HG02588 (cell line): ENCODE results near the gene PLEKHG4.

Experiments
- ATAC-seq: cut with Tn5 transposase; IDR thresholded peaks from one replicate; pipeline ENCODE4 v1.9.1; 2021; ENCODE audit warnings: mild to moderate bottlenecking, moderate library complexity; ENCODE audit not compliant: unreplicated experiment

The PLEKHG4 gene

GRCh38 chr16:67244387-67245185 lies 34.7 kb upstream of the PLEKHG4 start:
- peak; percentile 43 for ATAC-seq

GRCh38 chr16:67245186-67245585 lies 34.1 kb upstream of the PLEKHG4 start:
- ATAC-seq, result no peak

- no peak for ATAC-seq
Observed at GRCh38 chr16:67245674-67246080, 33.7 kb upstream of the PLEKHG4 start.

DNA sequence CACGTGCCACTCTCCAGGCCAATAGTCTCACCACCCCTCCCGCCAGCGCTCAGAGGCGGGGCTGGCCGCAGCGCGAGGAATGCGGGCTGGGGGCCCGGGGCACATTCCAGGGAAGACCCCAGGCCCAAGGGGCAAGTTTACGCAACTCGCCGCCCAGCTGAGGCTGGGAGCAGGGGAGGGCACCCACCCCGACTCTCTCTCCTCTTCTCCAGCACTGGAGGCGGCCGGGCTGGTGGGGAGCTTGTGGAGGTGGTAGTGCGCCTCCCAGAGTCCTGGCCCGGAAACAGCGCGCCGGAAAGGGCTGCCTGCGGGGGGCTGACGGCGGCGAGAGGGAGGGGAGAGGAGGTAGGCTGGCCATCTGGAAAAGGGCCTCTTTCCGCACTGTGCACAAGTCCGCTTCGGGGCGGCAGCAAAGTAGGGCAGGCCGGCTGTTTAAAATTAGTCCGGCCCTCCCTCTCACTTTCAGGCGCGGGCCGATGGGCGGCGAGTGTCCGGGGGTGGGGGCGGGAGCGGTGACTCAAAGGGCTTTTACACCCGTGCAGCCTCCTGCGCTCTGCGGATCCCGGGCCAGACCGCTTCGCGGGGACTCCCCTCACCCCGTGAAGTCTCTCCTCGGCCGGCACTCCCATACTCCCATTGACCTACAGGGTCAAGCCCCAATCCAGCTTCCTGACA lies 33.1 kb upstream of the PLEKHG4 start:
- ATAC-seq, result peak; percentile 18

GRCh38 chr16:67246756-67247191 lies 32.6 kb upstream of the PLEKHG4 start:
- ATAC-seq, result peak; percentile 14

DNA sequence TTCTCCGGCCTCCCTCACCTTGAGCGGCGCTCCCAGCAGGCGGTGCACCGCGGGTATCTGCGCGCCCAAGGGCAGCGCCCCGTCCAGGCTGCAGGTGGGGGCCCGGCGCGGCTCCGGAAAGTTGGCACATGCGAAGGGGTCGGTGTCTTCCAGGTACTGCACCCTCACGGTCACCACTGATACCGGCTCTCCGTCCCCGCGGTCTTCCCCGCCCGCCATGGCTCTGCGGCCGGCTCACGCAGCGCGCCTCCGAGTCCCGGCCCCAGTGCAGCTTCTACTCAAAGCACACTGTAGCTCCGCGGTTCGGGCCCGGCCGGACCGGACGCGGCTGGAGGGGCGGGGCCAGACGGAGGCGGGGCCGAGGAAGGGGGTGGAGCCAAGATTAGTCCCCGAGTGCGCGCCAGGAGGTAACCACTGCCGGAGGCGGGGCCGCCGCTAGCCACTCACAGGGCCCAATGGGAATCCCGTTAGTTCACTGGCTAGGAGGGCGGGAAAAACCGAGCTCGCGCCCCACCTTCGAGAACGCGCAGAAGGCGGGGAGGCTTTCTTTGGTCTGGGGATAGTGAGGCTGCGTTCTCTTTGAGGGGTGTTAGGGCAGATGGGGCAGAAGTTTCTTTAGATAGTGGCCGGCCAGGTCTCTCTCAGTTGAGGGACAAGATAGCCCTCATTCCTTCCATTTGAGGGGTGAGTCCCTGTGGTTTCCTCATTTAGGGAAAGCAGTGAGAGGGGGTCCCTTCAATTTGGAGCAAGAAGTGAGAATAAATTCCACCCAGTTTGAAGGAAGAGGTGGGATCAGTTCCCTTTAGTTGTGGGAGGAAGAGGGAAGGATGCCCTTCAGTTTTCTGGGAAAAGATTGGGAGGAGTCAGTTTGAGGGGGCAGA lies 31.9 kb upstream of the PLEKHG4 start, which contains the start of gene FHOD1:
FHOD1 (minus strand) TSS at position 290 of the 881 bp plus-strand sequence; CDS start at position 219, 71 bp downstream.
- peak; percentile 46 for ATAC-seq

GRCh38 chr16:67248073-67248400 lies 31.3 kb upstream of the PLEKHG4 start:
- ATAC-seq, result no peak

DNA sequence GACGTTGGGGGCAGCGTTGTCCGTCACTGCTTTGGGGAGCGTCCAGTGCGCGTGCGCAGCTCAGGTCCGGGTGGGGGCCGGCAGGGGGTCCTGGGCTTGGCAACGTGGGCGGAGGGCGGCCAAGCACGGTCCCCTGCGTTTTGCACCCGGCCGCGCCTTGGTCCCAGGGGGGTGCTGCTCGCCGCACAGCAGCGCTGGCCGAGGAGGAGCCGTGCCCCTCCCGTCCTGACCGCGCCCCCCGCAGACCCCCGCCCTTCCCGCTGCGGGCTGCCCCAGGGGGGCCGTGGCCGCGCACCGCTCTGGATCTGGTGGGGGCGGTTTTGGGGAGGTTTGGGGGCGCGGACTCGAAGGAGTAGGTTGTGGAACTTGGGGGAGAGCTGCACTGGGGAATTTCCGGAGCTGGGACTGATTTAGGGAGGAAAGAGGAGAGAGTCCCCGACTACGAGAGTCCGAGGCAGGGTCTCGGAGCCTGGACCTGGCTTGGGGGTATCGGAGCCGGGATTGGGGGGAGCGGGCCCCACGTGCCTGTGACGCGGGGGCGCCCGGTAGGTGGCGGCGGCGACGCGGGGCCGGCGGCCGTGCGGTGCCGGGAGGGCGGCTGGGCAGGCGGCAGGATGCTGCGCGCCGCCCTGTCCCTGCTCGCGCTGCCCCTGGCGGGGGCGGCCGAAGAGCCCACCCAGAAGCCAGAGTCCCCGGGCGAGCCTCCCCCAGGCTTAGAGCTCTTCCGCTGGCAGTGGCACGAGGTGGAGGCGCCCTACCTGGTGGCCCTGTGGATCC lies 30.7 kb upstream of the PLEKHG4 start, which contains the start of gene SLC9A5:
SLC9A5 (plus strand) TSS at position 579 of the 777 bp plus-strand sequence; CDS start at position 615, 36 bp downstream.
- no peak for ATAC-seq

GRCh38 chr16:67249178-67250044 lies 29.9 kb upstream of the PLEKHG4 start:
- no peak for ATAC-seq

DNA sequence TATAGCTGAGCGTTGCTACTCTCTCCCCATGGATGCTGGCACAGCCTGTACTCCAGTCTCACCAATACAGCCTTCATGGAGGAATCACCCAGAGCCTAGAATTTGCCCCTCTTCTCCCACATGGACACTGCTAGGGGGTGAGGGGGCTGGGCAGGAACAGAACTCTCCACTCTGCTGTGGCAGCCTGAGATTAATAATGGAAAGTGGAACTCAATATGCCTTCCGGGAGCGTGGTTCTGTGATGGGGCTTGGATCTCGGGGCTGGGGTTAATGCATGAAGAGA lies 29.3 kb upstream of the PLEKHG4 start:
- ATAC-seq, result no peak

DNA sequence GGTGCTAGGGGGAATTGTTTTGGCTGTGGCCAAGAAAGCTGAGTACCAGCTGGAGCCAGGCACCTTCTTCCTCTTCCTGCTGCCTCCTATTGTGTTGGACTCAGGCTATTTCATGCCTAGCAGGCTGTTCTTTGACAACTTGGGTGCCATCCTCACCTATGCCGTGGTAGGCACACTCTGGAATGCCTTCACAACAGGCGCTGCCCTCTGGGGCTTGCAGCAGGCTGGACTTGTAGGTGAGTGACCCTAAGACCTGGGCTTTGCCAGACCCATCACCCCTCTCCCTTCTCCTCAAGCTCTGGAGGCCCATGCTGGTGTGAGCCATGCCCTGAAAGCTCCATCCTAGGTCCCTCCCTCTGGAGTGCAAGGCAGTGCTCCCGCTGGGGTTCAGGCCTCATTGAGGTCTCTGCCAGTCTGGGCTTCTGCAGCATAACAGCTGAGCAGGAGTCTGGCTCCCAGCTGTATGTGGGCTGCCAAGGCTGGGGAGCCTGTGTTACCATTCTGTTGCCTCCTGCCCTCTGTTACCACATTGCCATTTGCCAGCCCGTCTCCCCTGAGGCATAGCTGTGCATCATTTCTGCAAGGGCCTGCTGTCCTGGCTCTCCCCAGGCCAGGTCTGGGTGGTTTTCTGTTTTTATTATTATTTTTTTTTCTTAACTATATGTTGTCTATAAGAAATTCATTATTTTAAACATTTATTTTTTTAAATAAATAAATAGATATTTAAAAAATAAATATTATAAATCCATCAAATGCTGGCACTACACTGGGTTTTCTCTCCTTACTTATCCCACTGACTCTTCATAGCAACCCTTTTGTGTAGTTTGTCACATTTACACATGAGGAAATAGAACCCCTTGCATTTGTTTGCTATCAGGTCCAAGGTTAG lies 26.5 kb upstream of the PLEKHG4 start:
- no peak for ATAC-seq

DNA sequence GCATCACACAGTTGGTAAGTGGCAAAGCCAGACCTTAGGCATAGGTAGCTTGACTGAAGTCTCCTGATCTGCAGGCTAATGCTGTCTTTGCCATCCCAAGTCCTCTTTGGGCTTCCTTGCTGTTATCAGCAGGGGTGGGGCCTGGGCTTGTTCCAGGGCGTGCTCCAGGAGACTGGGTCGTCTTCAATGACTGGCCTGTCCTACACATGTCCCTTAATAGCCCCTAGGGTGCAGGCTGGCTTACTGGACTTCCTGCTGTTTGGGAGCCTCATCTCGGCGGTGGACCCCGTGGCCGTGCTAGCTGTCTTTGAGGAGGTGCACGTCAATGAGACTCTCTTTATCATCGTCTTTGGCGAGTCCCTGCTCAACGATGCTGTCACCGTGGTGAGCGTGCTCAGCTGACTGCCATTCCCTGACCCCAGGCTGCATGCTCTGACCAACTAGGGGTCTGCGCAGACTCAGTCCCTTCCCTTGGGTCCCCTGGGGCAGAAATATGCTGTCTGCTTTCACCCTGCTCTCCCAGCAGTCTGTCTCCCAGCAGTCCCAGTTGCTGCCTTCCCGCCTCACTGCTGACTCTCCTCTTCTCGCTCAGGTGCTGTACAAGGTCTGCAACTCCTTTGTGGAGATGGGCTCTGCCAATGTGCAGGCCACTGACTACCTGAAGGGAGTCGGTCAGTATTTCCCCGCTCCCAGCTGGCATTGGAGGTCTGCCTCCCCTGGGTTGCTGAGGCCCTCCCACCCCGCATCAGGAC lies 24.4 kb upstream of the PLEKHG4 start:
- ATAC-seq, result no peak

DNA sequence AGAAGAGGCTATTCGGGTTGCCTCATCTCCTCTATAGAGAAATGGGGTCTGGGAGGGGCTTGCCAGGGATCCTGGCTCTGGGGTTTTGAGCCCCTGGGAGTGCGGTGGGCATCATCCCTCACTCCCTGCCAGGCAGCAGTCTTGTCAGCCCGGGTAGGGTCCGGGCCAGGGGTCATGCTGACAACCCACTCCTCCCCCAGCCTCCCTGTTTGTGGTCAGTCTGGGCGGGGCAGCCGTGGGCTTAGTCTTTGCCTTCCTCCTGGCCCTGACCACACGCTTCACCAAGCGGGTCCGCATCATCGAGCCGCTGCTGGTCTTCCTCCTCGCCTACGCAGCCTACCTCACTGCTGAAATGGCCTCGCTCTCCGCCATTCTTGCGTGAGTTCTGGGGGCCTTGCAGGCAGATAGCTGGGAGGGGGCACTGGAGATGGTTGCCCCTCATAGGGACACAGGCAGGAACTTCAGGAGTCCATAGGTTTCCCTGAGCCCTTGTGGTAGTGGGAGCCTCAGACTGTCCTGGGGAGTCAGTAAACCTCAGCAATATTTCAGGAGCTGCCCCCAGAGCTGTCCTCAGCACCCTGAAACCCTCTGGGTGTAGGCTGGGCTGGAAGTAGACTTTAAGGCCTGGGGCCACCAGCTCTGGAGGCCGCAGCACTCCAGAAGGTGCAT lies 23.6 kb upstream of the PLEKHG4 start:
- ATAC-seq, result no peak

DNA sequence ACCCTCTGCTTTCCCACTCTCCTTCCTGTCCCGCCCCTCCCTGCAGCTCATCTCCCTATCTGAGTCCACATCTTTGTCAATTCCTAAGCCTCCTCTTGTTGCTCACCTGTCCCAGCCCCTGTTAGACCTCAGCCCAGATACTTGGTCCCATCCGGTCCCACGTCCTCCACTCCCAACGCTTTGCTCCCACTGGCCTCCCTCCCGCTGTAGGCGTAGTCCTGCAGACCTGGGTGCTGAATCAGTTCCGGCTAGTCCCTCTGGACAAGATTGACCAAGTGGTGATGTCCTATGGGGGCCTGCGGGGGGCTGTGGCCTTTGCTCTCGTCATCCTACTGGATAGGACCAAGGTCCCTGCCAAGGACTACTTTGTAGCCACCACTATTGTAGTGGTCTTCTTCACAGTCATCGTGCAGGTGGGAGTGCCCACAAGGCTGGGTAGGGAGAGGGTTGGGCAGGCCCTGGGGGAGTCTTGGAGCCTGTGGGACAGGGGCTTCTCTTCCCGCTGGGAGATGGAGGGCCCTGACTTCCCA lies 22.6 kb upstream of the PLEKHG4 start:
- ATAC-seq, result no peak

- ATAC-seq, result no peak
Observed at GRCh38 chr16:67257486-67258160, 21.7 kb upstream of the PLEKHG4 start.

DNA sequence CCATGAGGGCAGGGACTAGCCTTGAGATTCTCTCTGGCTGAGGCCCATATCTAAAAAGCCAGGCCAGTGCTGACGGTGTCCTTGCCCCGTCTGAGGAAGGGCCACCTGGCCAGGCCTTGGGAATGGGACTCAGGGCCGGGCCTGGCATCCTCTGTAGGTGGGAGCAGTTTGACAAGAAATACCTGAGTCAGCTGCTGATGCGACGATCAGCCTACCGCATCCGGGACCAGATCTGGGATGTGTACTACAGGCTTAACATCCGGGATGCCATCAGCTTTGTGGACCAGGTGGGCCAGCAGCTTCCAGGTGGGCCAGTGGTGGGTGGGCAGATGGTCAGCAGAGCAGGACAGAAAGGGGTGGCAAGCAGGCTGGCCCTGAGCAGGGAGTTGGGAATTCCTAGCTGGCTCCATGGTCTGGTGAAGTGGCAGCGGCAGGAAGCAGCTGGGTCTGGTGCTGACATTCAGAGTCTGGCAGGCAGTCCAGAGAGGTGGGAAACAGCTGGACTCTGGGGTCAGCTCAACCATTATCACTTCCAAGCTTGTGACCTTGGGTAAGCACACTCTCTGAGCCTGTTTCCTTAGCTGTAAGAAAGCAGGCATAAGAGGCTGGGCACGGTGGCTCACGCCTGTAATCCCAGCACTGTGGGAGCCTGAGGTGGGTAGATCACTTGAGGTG lies 21.0 kb upstream of the PLEKHG4 start:
- no peak for ATAC-seq
